Keratinocyte (primary cell): ENCODE data around the gene ACBD3. TPM values are rescaled to one million over a fixed set of nuclear protein-coding genes. Genes with fewer than 3 reads are reported as not detected.

ENCODE experiments used
- DNase-seq: peaks from one replicate; pipeline ENCODE4 v3.0.0-alpha.2; 2011; ENCODE audit warnings: low read depth, missing footprints, low spot score
- FAIRE-seq: peaks from 2 replicates; lab custom pipeline; 2011; peaks lifted over from hg19 to GRCh38; lab: Jason Lieb, UNC
- H2AFZ ChIP-seq: 2 replicates; pipeline ENCODE4 v1.6.0; 2012; ENCODE audit warnings: low read length, control low read depth, inconsistent platforms; ENCODE audit not compliant: control insufficient read depth
- H3K27ac ChIP-seq: 2 replicates; pipeline ENCODE4 v1.5.1; 2011; ENCODE audit warnings: low read length; ENCODE audit not compliant: control insufficient read depth, insufficient read depth
- H3K27me3 ChIP-seq: 3 replicates; pipeline ENCODE4 v1.6.0; 2011; ENCODE audit warnings: low read length; ENCODE audit not compliant: control insufficient read depth, insufficient read depth; ENCODE audit errors: extremely low read depth
- H3K36me3 ChIP-seq, 2 experiments: 2 replicates in 1 of 2; 3 replicates in 1 of 2; pipeline ENCODE4 v1.5.1; 2011; ENCODE audit warnings: low read length in 2 of 2, mild to moderate bottlenecking in 1 of 2; ENCODE audit not compliant: control insufficient read depth in 2 of 2, insufficient read depth in 2 of 2; ENCODE audit errors: extremely low read depth in 1 of 2
- H3K4me1 ChIP-seq: 3 replicates; pipeline ENCODE4 v1.5.1; 2011; ENCODE audit warnings: low read length; ENCODE audit not compliant: control insufficient read depth, insufficient read depth; ENCODE audit errors: extremely low read depth
- H3K4me2 ChIP-seq: 3 replicates; pipeline ENCODE4 v1.6.0; 2011; ENCODE audit warnings: low read depth, low read length; ENCODE audit not compliant: control insufficient read depth, insufficient read depth; ENCODE audit errors: extremely low read depth
- H3K4me3 ChIP-seq, 3 experiments: fragments of 200-600 bp in 1 of 3; sonication (generic) in 1 of 3; 2 replicates in 2 of 3; 3 replicates in 1 of 3; pipeline ENCODE4 v1.5.1; 2011 to 2016; ENCODE audit warnings: low read length in 3 of 3, mild to moderate bottlenecking in 3 of 3, control low read depth in 2 of 3, inconsistent platforms in 1 of 3, low read depth in 1 of 3, mixed read lengths in 1 of 3, mixed run types in 1 of 3, moderate library complexity in 1 of 3; ENCODE audit not compliant: control insufficient read depth in 2 of 3, insufficient read depth in 2 of 3; ENCODE audit errors: extremely low read depth in 1 of 3
- H3K79me2 ChIP-seq: 2 replicates; pipeline ENCODE4 v1.6.0; 2012; ENCODE audit warnings: low read length; ENCODE audit not compliant: control insufficient read depth, insufficient read depth
- H3K9ac ChIP-seq: 3 replicates; pipeline ENCODE4 v1.6.0; 2011; ENCODE audit warnings: low read length; ENCODE audit not compliant: control insufficient read depth, insufficient read depth; ENCODE audit errors: extremely low read depth
- H3K9me1 ChIP-seq: 3 replicates; pipeline ENCODE4 v1.6.0; 2011; ENCODE audit warnings: low read length; ENCODE audit not compliant: control insufficient read depth, insufficient read depth; ENCODE audit errors: extremely low read depth
- H3K9me3 ChIP-seq: 2 replicates; pipeline ENCODE4 v1.5.1; 2012; ENCODE audit warnings: low read depth, low read length; ENCODE audit not compliant: control insufficient read depth
- H4K20me1 ChIP-seq: 3 replicates; pipeline ENCODE4 v1.6.0; 2011; ENCODE audit warnings: low read length; ENCODE audit not compliant: control insufficient read depth, insufficient read depth; ENCODE audit errors: extremely low read depth
- CTCF ChIP-seq, 3 experiments: IDR thresholded peaks in 1 of 3; conservative IDR thresholded peaks in 1 of 3; optimal IDR thresholded peaks in 1 of 3; 2 replicates in 2 of 3; 3 replicates in 1 of 3; pipeline versions ENCODE3 to v1.5.1; 2011; ENCODE audit warnings: low read length in 3 of 3, mild to moderate bottlenecking in 3 of 3, moderate library complexity in 2 of 3, control low read depth in 1 of 3, inconsistent platforms in 1 of 3; ENCODE audit not compliant: insufficient read depth in 2 of 3; ENCODE audit errors: extremely low read depth in 1 of 3
- EZH2 ChIP-seq: IDR thresholded peaks from one replicate; pipeline ENCODE4 v1.6.1; 2012; ENCODE audit warnings: inconsistent platforms, mild to moderate bottlenecking, low read length, moderate library complexity
- dilution Hi-C: fragments of 300-500 bp; cut with MboI; formaldehyde crosslinking; loops from one replicate; pipeline ENCODE4 v1.7.0; 2020; ENCODE audit warnings: low sequenced_read_pairs; ENCODE audit not compliant: extremely low pct_ligation_motif_present
- polyA plus RNA-seq, 5 experiments: library from polyadenylated mRNA; depleted of rRNA in 3 of 5; stranded (reverse) in 3 of 5; stranded (forward) in 1 of 5; unstranded in 1 of 5; fragments of >200 nt; gene quantifications; 1 replicate in 1 of 5; 2 replicates in 3 of 5; 3 replicates in 1 of 5; pipeline versions ENCODE4 v1.2.1 to v1.2.3, GENCODE V29; 2011 to 2012; ENCODE audit warnings: missing spikeins in 2 of 5, low read depth in 1 of 5, low replicate concordance in 1 of 5

Gene ACBD3
- polyA plus RNA-seq, 1 donor (not counting 4 experiments of a cell fraction or from before 2014, with no cell fraction given) = 43.1 TPM

- Histone ChIP-seq H3K9me3 (no peaks in the 10 kb centered on the region), H2AFZ (no peak overlapping the region), H3K9me1 (no peaks in the 10 kb centered on the region), H3K9ac (no peak overlapping the region), H4K20me1 (no peaks in the 10 kb centered on the region), H3K36me3 (no peaks in the 10 kb centered on the region), H3K4me3 (no peak overlapping the region), H3K4me1 (peaks cover 14% of the 10 kb centered on the region), H3K27ac (no peak overlapping the region), H3K27me3 (no peaks in the 10 kb centered on the region), H3K79me2 (no peaks in the 10 kb centered on the region), H3K4me2 (no peak overlapping the region)
- FAIRE-seq (no peak), DNase-seq (no peak)
- TF ChIP-seq EZH2 (no peak), CTCF (optimal IDR thresholded peaks at IDR 0.05 in 1 of 3, IDR thresholded peaks at IDR 0.05 in 1 of 3, conservative IDR thresholded peaks at IDR 0.05 in 1 of 3; ENCODE audit: extremely low read depth in 1 of 3, insufficient read depth in 2 of 3, low read length in 3 of 3) (no peak)
- dilution Hi-C loops = no loop called here
Measured at GRCh38 chr1:226107471-226108460, 78.8 kb downstream of the ACBD3 start.

GRCh38 chr1:226104671-226105121, 81.8 kb downstream of the ACBD3 start:
- H3K27ac ChIP-seq = no peak overlapping the region
- no peak overlapping the region for H3K4me3 ChIP-seq
- no peaks in the 10 kb centered on the region for H3K9me3 ChIP-seq
- H3K79me2 ChIP-seq = no peaks in the 10 kb centered on the region
- no peak for TF ChIP-seq EZH2
- no peak for TF ChIP-seq CTCF (optimal IDR thresholded peaks at IDR 0.05 in 1 of 3, IDR thresholded peaks at IDR 0.05 in 1 of 3, conservative IDR thresholded peaks at IDR 0.05 in 1 of 3; ENCODE audit: extremely low read depth in 1 of 3, insufficient read depth in 2 of 3, low read length in 3 of 3)
- H3K4me2 ChIP-seq = no peak overlapping the region
- dilution Hi-C loops = no loop called here
- H3K9me1 ChIP-seq = no peaks in the 10 kb centered on the region
- H3K4me1 ChIP-seq = peaks cover 21% of the 10 kb centered on the region
- no peak for FAIRE-seq
- no peak overlapping the region for H3K9ac ChIP-seq
- H3K27me3 ChIP-seq = no peaks in the 10 kb centered on the region
- H3K36me3 ChIP-seq = no peaks in the 10 kb centered on the region
- no peaks in the 10 kb centered on the region for H4K20me1 ChIP-seq
- DNase-seq = no peak
- no peak overlapping the region for H2AFZ ChIP-seq
